Measurements from ENCODE around the gene SLIT3.
"Not testable (repeated sequence)": the region's sequence is repeated elsewhere in the genome, so short reads cannot be mapped to it uniquely, and the experiment has no call there.

SLIT3 gene

GRCh38 chr5:169219351-169219750 lies 81.6 kb downstream of the SLIT3 start:
- DNase-seq (ENCODE audit: low spot score): no peak

- DNase-seq (ENCODE audit: low spot score): no peak
These were observed 82.1 kb downstream of the SLIT3 start for GRCh38 chr5:169218861-169219260.

GRCh38 chr5:169218176-169218575 lies 82.8 kb downstream of the SLIT3 start:
- DNase-seq (ENCODE audit: low spot score): no peak

GRCh38 chr5:169216866-169217265 lies 84.1 kb downstream of the SLIT3 start:
- DNase-seq (ENCODE audit: low spot score): no peak

GRCh38 chr5:169213479-169213878 lies 87.5 kb downstream of the SLIT3 start:
- DNase-seq (ENCODE audit: low spot score): no peak

- not testable (repeated sequence) for DNase-seq (ENCODE audit: low spot score)
These were observed 89.2 kb downstream of the SLIT3 start for GRCh38 chr5:169211761-169212160.

GRCh38 chr5:169204788-169205400 lies 96.0 kb downstream of the SLIT3 start:
- no peak for DNase-seq (ENCODE audit: low spot score)

- DNase-seq (ENCODE audit: low spot score): no peak
These were observed 98.0 kb downstream of the SLIT3 start for GRCh38 chr5:169202969-169203368.

GRCh38 chr5:169201597-169201996 lies 99.3 kb downstream of the SLIT3 start:
- no peak for DNase-seq (ENCODE audit: low spot score)

- DNase-seq (ENCODE audit: low spot score): no peak
These were observed 100.7 kb downstream of the SLIT3 start for GRCh38 chr5:169200125-169200778.

- no peak for DNase-seq (ENCODE audit: low spot score)
These were observed 103.6 kb downstream of the SLIT3 start for GRCh38 chr5:169197343-169197742.

GRCh38 chr5:169196059-169196458 lies 104.9 kb downstream of the SLIT3 start:
- DNase-seq (ENCODE audit: low spot score): no peak

- no peak for DNase-seq (ENCODE audit: low spot score)
These were observed 105.3 kb downstream of the SLIT3 start for GRCh38 chr5:169195601-169196000.

GRCh38 chr5:169192536-169192935 lies 108.4 kb downstream of the SLIT3 start:
- DNase-seq (ENCODE audit: low spot score): no peak

GRCh38 chr5:169190849-169191248 lies 110.1 kb downstream of the SLIT3 start:
- DNase-seq (ENCODE audit: low spot score): no peak

- DNase-seq (ENCODE audit: low spot score): no peak
These were observed 115.3 kb downstream of the SLIT3 start for GRCh38 chr5:169185626-169186025.

GRCh38 chr5:169183576-169183975 lies 117.4 kb downstream of the SLIT3 start:
- DNase-seq (ENCODE audit: low spot score): no peak

- no peak for DNase-seq (ENCODE audit: low spot score)
These were observed 118.1 kb downstream of the SLIT3 start for GRCh38 chr5:169182797-169183196.

GRCh38 chr5:169181814-169182213 lies 119.1 kb downstream of the SLIT3 start:
- no peak for DNase-seq (ENCODE audit: low spot score)

- no peak for DNase-seq (ENCODE audit: low spot score)
These were observed 122.2 kb downstream of the SLIT3 start for GRCh38 chr5:169178754-169179153.

- no peak for DNase-seq (ENCODE audit: low spot score)
These were observed 122.7 kb downstream of the SLIT3 start for GRCh38 chr5:169178274-169178673.

- DNase-seq (ENCODE audit: low spot score): no peak
These were observed 123.9 kb downstream of the SLIT3 start for GRCh38 chr5:169176709-169177694.

- DNase-seq (ENCODE audit: low spot score): no peak
These were observed 125.2 kb downstream of the SLIT3 start for GRCh38 chr5:169175733-169176132.

All from CD4-positive, alpha-beta T cell treated with Interleukin-2 at 100 ng/mL for 4 hours (primary cell).